Right lobe of liver (tissue), 6 donors: ENCODE measurements around the gene ZFP36L1. TPM values are rescaled to one million over a fixed set of nuclear protein-coding genes. Genes with fewer than 3 reads are reported as not detected.

Source experiments
- ATAC-seq, 4 donors: fragments of 200-7000 bp; cut with Tn5 transposase; one replicate each; pipeline ENCODE4 v1.9.1; 2020; ENCODE audit warnings: mild to moderate bottlenecking in 4 of 4, moderate library complexity in 4 of 4
- DNase-seq, 3 donors: peaks; one replicate each; pipeline ENCODE4 v3.0.0-alpha.2; 2020
- H3K27ac ChIP-seq, 3 donors: fragments of 200-600 bp; one replicate each; pipeline ENCODE4 v1.8.0; 2022
- H3K27me3 ChIP-seq, 2 donors: fragments of 200-600 bp; one replicate each; pipeline ENCODE4 v1.8.0; 2022
- H3K36me3 ChIP-seq, 4 donors: fragments of 200-600 bp; sonication (generic) in 1 of 4; one replicate each; pipeline versions ENCODE4 v1.5.1 to v1.8.0; 2017 to 2022; ENCODE audit warnings: control low read depth in 1 of 4
- H3K4me1 ChIP-seq, 4 donors: fragments of 200-600 bp; sonication (generic) in 1 of 4; one replicate each; pipeline versions ENCODE4 v1.5.1 to v1.8.0; 2017 to 2022; ENCODE audit warnings: control low read depth in 1 of 4
- H3K4me3 ChIP-seq, 3 donors: fragments of 200-600 bp; one replicate each; pipeline ENCODE4 v1.8.0; 2022
- H3K9me3 ChIP-seq, 4 donors: fragments of 200-600 bp; sonication (generic) in 1 of 4; one replicate each; pipeline versions ENCODE4 v1.5.1 to v1.8.0; 2017 to 2022; ENCODE audit warnings: control low read depth in 1 of 4
- CTCF ChIP-seq, 4 donors: fragments of 200-600 bp in 3 of 4; fragments of 450-650 bp in 1 of 4; IDR thresholded peaks; one replicate each; pipeline versions ENCODE4 v1.5.1 to v1.8.0; 2016 to 2022; ENCODE audit warnings: antibody characterized with exemption in 4 of 4, mild to moderate bottlenecking in 2 of 4
- POLR2A ChIP-seq: fragments of 450-650 bp; IDR thresholded peaks from one replicate; pipeline ENCODE4 v1.6.1; 2017; ENCODE audit warnings: antibody characterized with exemption, mild to moderate bottlenecking
- WGBS: methylation state at CpG from one replicate; pipeline ENCODE4 v1.1.6; 2018; ENCODE audit warnings: low coverage, low lambda C conversion rate; ENCODE audit not compliant: insufficient coverage; ENCODE audit errors: missing lambda C conversion rate; 5-methylcytosine and 5-hydroxymethylcytosine counted together
- intact Hi-C, 2 donors: fragments of 100-400 bp; cut with DNase I; formaldehyde crosslinking; loops; one replicate each; pipeline versions ENCODE4 v1.11.2 to v1.14.1; 2022
- total RNA-seq, 6 experiments: library from RNA; depleted of rRNA in 2 of 6; stranded (reverse); fragments of >200 nt in 2 of 6; fragmentation: NEBNext Ultra II Directional in 3 of 6; extraction: Animal tissue kit (Norgen Biotek cat#: 25700) in 3 of 6; gene quantifications; one replicate each; pipeline versions ENCODE4 v1.1.0 to v1.2.4, GENCODE V29; 2016 to 2023
- donor health status: DM: no; HTN: yes; CAD: no.
- donor health status: DM: no; HTN: no; CAD: no.
- donor health status: DM: no; HTN: no; CAD: no.
- donor health status: DM: no; HTN: yes; CAD: no.
- donor health status: DM: no; HTN: yes; CAD: no.

Gene ZFP36L1
- total RNA-seq, 6 experiments from 2014 or later: 109 to 298 (median 218) TPM

GRCh38 chr14:68788275-68788995 lies 4.4 kb downstream of the ZFP36L1 start:
- intact Hi-C loops: no loop called here
- H3K4me1 ChIP-seq: peaks cover 0 to 38% (median 5%) of the 10 kb centered on the region in 4 donors
- 19% methylated on average over 9 of the region's 10 CpGs for WGBS
- peak overlapping the region; percentile 97 to 100 (median 100) for H3K27ac ChIP-seq
- peak overlapping the region; percentile 90 to 95 (median 93) for H3K4me3 ChIP-seq
- DNase-seq (no peak), ATAC-seq (no peak)
- peaks cover 0 to 53% (median 22%) of the 10 kb centered on the region in 4 donors for H3K36me3 ChIP-seq
- H3K27me3 ChIP-seq: no peaks in the 10 kb centered on the region
- TF ChIP-seq POLR2A (no peak), CTCF (IDR thresholded peaks at IDR 0.05) (no peak)
- no peaks in the 10 kb centered on the region for H3K9me3 ChIP-seq

- peak; percentile 53 for TF ChIP-seq POLR2A
- TF ChIP-seq CTCF (IDR thresholded peaks at IDR 0.05): no peak
- H3K36me3 ChIP-seq: peaks cover 0 to 53% (median 22%) of the 10 kb centered on the region in 4 donors
- intact Hi-C loops: no loop called here
Measured at GRCh38 chr14:68787092-68787992, 5.5 kb downstream of the ZFP36L1 start.

GRCh38 chr14:68786491-68787091 lies 6.3 kb downstream of the ZFP36L1 start:
- Histone ChIP-seq H3K4me1 (peaks cover 0 to 55% (median 5%) of the 10 kb centered on the region in 4 donors), H3K36me3 (peaks cover 0 to 46% (median 22%) of the 10 kb centered on the region in 4 donors), H3K27ac (peak overlapping the region; percentile 96 to 100 (median 97)), H3K9me3 (no peaks in the 10 kb centered on the region), H3K27me3 (no peaks in the 10 kb centered on the region), H3K4me3 (no peak overlapping the region)
- ATAC-seq: peak in 1 of 4 donors; percentile 0
- 19% methylated on average over 3 of the region's 6 CpGs for WGBS
- no peak for TF ChIP-seq POLR2A
- TF ChIP-seq CTCF (IDR thresholded peaks at IDR 0.05): no peak
- no peak for DNase-seq
- intact Hi-C loops: no loop called here

More at GRCh38 chr14:68787092-68787992, 5.5 kb downstream of the ZFP36L1 start:
- Histone ChIP-seq H3K9me3 (no peaks in the 10 kb centered on the region), H3K27ac (peak overlapping the region; percentile 96 to 100 (median 97)), H3K27me3 (no peaks in the 10 kb centered on the region), H3K4me3 (peak overlapping the region in 1 of 3 donors; percentile 95), H3K4me1 (peaks cover 0 to 49% (median 5%) of the 10 kb centered on the region in 4 donors)
- DNase-seq: peak in 1 of 3 donors; percentile 78
- WGBS: 32% methylated on average over 13 of the region's 15 CpGs
- peak in 1 of 4 donors; percentile 1 for ATAC-seq
